Measurements from ENCODE around the gene DOP1A.

DNA sequence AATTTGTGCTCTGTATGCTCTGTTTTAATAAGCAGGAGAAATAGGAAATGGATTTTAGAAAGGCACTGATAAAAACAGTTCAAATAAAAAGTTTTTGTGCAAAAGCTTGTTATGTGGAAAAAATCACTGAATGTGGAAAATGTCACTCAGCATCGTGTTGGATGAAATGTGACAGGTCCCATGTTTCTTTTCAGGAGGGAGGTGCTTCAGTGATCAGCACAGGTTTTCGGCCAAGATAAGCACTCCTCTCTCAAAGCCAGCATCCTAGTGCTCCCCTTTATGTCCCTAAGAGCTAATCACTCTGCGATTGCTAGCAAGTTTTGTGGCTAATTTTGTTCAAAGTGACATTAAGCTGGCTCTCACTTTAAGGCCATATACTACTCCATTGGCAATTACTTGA lies 13.8 kb upstream of the DOP1A start:
- TF ChIP-seq POLR2A (IDR thresholded peaks at IDR 0.05) = no peak
- TF ChIP-seq, protein P1, sequence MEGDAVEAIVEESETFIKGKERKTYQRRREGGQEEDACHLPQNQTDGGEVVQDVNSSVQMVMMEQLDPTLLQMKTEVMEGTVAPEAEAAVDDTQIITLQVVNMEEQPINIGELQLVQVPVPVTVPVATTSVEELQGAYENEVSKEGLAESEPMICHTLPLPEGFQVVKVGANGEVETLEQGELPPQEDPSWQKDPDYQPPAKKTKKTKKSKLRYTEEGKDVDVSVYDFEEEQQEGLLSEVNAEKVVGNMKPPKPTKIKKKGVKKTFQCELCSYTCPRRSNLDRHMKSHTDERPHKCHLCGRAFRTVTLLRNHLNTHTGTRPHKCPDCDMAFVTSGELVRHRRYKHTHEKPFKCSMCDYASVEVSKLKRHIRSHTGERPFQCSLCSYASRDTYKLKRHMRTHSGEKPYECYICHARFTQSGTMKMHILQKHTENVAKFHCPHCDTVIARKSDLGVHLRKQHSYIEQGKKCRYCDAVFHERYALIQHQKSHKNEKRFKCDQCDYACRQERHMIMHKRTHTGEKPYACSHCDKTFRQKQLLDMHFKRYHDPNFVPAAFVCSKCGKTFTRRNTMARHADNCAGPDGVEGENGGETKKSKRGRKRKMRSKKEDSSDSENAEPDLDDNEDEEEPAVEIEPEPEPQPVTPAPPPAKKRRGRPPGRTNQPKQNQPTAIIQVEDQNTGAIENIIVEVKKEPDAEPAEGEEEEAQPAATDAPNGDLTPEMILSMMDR (IDR thresholded peaks at IDR 0.05) = no peak

Measured in body of pancreas (tissue), 4 donors.